Gastrocnemius medialis (tissue), 4 donors: ENCODE data around the gene PIEZO1.

ENCODE experiments used
- POLR2A ChIP-seq, 2 donors: fragments of 450-650 bp; IDR thresholded peaks; one replicate each; pipeline ENCODE4 v1.6.1; 2017; ENCODE audit warnings: antibody characterized with exemption in 2 of 2, mild to moderate bottlenecking in 2 of 2, moderate library complexity in 2 of 2
- TF ChIP-seq, protein P1 (sequence below), 5 experiments: fragments of 450-650 bp in 3 of 5; fragments of 200-600 bp in 2 of 5; sonication (generic) in 2 of 5; IDR thresholded peaks in 4 of 5; conservative IDR thresholded peaks in 1 of 5; 1 replicate in 4 of 5; 2 replicates in 1 of 5; pipeline ENCODE4 v1.5.1; 2016 to 2019; ENCODE audit warnings: antibody characterized with exemption in 5 of 5, mild to moderate bottlenecking in 3 of 5, moderate library complexity in 3 of 5

DNA sequence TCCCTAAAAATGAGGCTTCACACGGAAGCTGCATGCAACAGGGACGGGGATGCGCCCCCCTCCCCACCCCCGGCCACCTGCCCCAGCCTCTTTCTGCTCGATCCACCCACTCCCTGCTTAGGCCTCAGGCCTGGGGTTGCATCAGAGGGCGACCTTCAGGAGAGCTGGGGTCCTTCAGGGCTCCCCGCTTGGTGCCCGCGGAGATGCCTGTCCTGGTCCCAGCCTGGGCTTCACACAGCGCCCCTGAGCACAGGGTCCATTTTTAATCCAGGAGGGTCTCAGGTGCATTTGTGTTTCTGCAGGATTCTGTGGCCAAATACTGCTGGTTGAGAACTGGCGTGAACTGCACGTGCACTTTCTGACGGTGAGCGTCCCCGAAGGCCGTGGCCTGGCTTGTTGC lies 34.1 kb upstream of the PIEZO1 start:
- TF ChIP-seq, protein P1, sequence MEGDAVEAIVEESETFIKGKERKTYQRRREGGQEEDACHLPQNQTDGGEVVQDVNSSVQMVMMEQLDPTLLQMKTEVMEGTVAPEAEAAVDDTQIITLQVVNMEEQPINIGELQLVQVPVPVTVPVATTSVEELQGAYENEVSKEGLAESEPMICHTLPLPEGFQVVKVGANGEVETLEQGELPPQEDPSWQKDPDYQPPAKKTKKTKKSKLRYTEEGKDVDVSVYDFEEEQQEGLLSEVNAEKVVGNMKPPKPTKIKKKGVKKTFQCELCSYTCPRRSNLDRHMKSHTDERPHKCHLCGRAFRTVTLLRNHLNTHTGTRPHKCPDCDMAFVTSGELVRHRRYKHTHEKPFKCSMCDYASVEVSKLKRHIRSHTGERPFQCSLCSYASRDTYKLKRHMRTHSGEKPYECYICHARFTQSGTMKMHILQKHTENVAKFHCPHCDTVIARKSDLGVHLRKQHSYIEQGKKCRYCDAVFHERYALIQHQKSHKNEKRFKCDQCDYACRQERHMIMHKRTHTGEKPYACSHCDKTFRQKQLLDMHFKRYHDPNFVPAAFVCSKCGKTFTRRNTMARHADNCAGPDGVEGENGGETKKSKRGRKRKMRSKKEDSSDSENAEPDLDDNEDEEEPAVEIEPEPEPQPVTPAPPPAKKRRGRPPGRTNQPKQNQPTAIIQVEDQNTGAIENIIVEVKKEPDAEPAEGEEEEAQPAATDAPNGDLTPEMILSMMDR (IDR thresholded peaks at IDR 0.05 in 4 of 5, conservative IDR thresholded peaks at IDR 0.05 in 1 of 5), result no peak
- TF ChIP-seq POLR2A (IDR thresholded peaks at IDR 0.05), result no peak
